Measurements from ENCODE around the gene TDP1.

Gene TDP1

GRCh38 chr14:90039253-90040010 lies 83.7 kb downstream of the TDP1 start:
- no peak for ATAC-seq (ENCODE audit: insufficient read depth, low read depth)
- H3K4me3 ChIP-seq (ENCODE audit: low read depth in 1 of 2, low read length in 2 of 2): no peak overlapping the region
- H3K36me3 ChIP-seq (ENCODE audit: insufficient read depth, low read length): peaks cover 91% of the 10 kb centered on the region

GRCh38 chr14:90040411-90040810 lies 84.7 kb downstream of the TDP1 start:
- no peak overlapping the region for H3K27ac ChIP-seq (ENCODE audit: low read length)
- DNase-seq (no peak), ATAC-seq (ENCODE audit: insufficient read depth, low read depth) (no peak)
- no peak overlapping the region for H3K4me2 ChIP-seq (ENCODE audit: insufficient read depth, low read length)
- no peaks in the 10 kb centered on the region for H3K9me3 ChIP-seq (ENCODE audit: insufficient read depth, low read length, severe bottlenecking)
- TF ChIP-seq EZH2 (IDR thresholded peaks at IDR 0.05; ENCODE audit: borderline replicate concordance, low read depth, low read length, severe bottlenecking): no peak
- TF ChIP-seq, protein P1, sequence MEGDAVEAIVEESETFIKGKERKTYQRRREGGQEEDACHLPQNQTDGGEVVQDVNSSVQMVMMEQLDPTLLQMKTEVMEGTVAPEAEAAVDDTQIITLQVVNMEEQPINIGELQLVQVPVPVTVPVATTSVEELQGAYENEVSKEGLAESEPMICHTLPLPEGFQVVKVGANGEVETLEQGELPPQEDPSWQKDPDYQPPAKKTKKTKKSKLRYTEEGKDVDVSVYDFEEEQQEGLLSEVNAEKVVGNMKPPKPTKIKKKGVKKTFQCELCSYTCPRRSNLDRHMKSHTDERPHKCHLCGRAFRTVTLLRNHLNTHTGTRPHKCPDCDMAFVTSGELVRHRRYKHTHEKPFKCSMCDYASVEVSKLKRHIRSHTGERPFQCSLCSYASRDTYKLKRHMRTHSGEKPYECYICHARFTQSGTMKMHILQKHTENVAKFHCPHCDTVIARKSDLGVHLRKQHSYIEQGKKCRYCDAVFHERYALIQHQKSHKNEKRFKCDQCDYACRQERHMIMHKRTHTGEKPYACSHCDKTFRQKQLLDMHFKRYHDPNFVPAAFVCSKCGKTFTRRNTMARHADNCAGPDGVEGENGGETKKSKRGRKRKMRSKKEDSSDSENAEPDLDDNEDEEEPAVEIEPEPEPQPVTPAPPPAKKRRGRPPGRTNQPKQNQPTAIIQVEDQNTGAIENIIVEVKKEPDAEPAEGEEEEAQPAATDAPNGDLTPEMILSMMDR (IDR thresholded peaks at IDR 0.05; ENCODE audit: borderline replicate concordance, extremely low read depth, low read length, poor library complexity, severe bottlenecking): no peak
- H3K9ac ChIP-seq (ENCODE audit: low read depth, low read length): no peak overlapping the region
- H4K20me1 ChIP-seq (ENCODE audit: insufficient read depth, low read length): no peaks in the 10 kb centered on the region
- peaks cover 91% of the 10 kb centered on the region for H3K36me3 ChIP-seq (ENCODE audit: insufficient read depth, low read length)
- H3K4me3 ChIP-seq (ENCODE audit: low read depth in 1 of 2, low read length in 2 of 2): no peak overlapping the region
- H3K79me2 ChIP-seq (ENCODE audit: insufficient read depth, low read length): no peaks in the 10 kb centered on the region
- no peak overlapping the region for H2AFZ ChIP-seq (ENCODE audit: low read depth, low read length)
- H3K27me3 ChIP-seq (ENCODE audit: insufficient read depth, low read length, poor library complexity): no peaks in the 10 kb centered on the region
- H3K4me1 ChIP-seq (ENCODE audit: insufficient read depth, low read length): no peaks in the 10 kb centered on the region

More at GRCh38 chr14:90039253-90040010, 83.7 kb downstream of the TDP1 start:
- H3K4me1 ChIP-seq (ENCODE audit: insufficient read depth, low read length): no peaks in the 10 kb centered on the region
- H3K4me2 ChIP-seq (ENCODE audit: insufficient read depth, low read length): no peak overlapping the region
- H3K9ac ChIP-seq (ENCODE audit: low read depth, low read length): no peak overlapping the region
- no peaks in the 10 kb centered on the region for H3K79me2 ChIP-seq (ENCODE audit: insufficient read depth, low read length)
- H3K9me3 ChIP-seq (ENCODE audit: insufficient read depth, low read length, severe bottlenecking): no peaks in the 10 kb centered on the region
- DNase-seq: no peak
- TF ChIP-seq, protein P1 (IDR thresholded peaks at IDR 0.05; ENCODE audit: borderline replicate concordance, extremely low read depth, low read length, poor library complexity, severe bottlenecking): no peak
- no peak for TF ChIP-seq EZH2 (IDR thresholded peaks at IDR 0.05; ENCODE audit: borderline replicate concordance, low read depth, low read length, severe bottlenecking)
- no peaks in the 10 kb centered on the region for H3K27me3 ChIP-seq (ENCODE audit: insufficient read depth, low read length, poor library complexity)
- no peak overlapping the region for H2AFZ ChIP-seq (ENCODE audit: low read depth, low read length)
- H3K27ac ChIP-seq (ENCODE audit: low read length): no peak overlapping the region
- H4K20me1 ChIP-seq (ENCODE audit: insufficient read depth, low read length): no peaks in the 10 kb centered on the region

DNA sequence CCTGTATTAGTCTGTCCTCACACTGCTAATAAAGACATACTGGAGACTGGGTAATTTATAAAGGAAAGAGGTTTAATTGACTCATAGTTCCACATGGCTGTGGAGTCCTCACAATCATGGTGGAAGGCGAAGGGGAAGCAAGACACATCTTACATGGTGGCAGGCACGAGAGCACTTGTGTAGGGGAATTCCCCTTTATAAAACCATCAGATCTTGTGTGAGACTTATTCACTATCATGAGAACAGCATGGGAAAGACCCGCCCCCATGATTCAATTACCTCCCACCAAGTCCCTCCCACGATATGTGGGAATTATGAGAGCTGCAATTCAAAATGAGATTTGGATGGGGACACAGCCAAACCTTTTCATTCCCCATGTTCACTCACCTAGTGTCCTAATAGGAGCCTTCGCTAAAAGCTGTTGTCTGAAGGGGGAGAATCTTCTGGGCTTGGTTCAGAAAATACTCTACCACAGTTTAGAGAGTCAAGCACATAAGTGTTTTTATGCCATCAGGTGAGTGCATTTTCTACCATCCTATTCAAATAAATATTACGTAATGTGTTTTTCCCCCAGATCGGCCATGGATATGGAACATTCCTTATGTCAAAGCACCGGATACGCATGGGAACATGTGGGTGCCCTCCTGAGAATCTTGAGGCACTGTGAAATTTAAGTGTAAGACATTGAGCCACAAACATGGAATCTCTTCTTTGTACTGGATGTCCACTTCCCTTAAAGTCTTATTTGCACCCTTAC lies 86.9 kb downstream of the TDP1 start:
- H3K79me2 ChIP-seq (ENCODE audit: insufficient read depth, low read length): no peaks in the 10 kb centered on the region
- TF ChIP-seq, protein P1 (IDR thresholded peaks at IDR 0.05; ENCODE audit: borderline replicate concordance, extremely low read depth, low read length, poor library complexity, severe bottlenecking): no peak
- no peak for TF ChIP-seq EZH2 (IDR thresholded peaks at IDR 0.05; ENCODE audit: borderline replicate concordance, low read depth, low read length, severe bottlenecking)
- H3K9ac ChIP-seq (ENCODE audit: low read depth, low read length): no peak overlapping the region
- no peaks in the 10 kb centered on the region for H4K20me1 ChIP-seq (ENCODE audit: insufficient read depth, low read length)
- no peak overlapping the region for H2AFZ ChIP-seq (ENCODE audit: low read depth, low read length)
- no peaks in the 10 kb centered on the region for H3K27me3 ChIP-seq (ENCODE audit: insufficient read depth, low read length, poor library complexity)
- DNase-seq: no peak
- no peak overlapping the region for H3K27ac ChIP-seq (ENCODE audit: low read length)
- no peaks in the 10 kb centered on the region for H3K4me1 ChIP-seq (ENCODE audit: insufficient read depth, low read length)
- H3K4me3 ChIP-seq (ENCODE audit: low read depth in 1 of 2, low read length in 2 of 2): no peak overlapping the region
- no peaks in the 10 kb centered on the region for H3K9me3 ChIP-seq (ENCODE audit: insufficient read depth, low read length, severe bottlenecking)
- H3K4me2 ChIP-seq (ENCODE audit: insufficient read depth, low read length): no peak overlapping the region
- H3K36me3 ChIP-seq (ENCODE audit: insufficient read depth, low read length): peaks cover 69% of the 10 kb centered on the region
- no peak for ATAC-seq (ENCODE audit: insufficient read depth, low read depth)
